NCI-H460 (cell line): ENCODE measurements around the gene RAD51B. TPM values are rescaled to one million over a fixed set of nuclear protein-coding genes. Genes with fewer than 3 reads are reported as not detected.

Experiments
- DNase-seq: peaks from one replicate; pipeline ENCODE4 v3.0.0-alpha.2; 2016; ENCODE audit warnings: low read depth; ENCODE audit errors: extremely low read depth
- total RNA-seq: library from RNA; depleted of rRNA; stranded (reverse); fragments of >200 nt; shearing (Covaris generic); gene quantifications from 2 replicates; pipeline ENCODE4 v1.2.3, GENCODE V29; 2014

The RAD51B gene
- total RNA-seq, 1 experiment from 2014 or later: 13.4 TPM

DNA sequence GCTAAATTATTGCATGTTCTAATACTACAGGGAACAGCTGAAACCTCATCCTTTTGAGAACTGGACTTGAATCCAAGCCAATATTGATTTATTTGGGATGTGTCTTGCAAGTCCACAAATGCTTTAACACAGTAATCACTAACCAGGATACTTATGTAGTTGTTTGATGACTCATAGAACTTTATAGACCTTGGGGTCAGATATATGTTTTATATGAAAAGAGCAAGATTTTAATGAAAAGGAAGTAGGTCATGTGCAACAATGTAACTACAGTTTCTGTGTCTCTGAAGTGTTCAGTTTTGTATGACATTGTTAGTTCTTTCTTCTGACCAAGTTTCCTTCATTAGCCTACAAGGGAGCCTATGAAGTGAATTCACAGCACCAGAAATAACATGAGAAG lies 621.2 kb downstream of the RAD51B start:
- no peak for DNase-seq

- DNase-seq: no peak
Measured at GRCh38 chr14:68441542-68441941, 622.0 kb downstream of the RAD51B start.

- DNase-seq: no peak
Measured at GRCh38 chr14:68442828-68443629, 623.5 kb downstream of the RAD51B start.

DNA sequence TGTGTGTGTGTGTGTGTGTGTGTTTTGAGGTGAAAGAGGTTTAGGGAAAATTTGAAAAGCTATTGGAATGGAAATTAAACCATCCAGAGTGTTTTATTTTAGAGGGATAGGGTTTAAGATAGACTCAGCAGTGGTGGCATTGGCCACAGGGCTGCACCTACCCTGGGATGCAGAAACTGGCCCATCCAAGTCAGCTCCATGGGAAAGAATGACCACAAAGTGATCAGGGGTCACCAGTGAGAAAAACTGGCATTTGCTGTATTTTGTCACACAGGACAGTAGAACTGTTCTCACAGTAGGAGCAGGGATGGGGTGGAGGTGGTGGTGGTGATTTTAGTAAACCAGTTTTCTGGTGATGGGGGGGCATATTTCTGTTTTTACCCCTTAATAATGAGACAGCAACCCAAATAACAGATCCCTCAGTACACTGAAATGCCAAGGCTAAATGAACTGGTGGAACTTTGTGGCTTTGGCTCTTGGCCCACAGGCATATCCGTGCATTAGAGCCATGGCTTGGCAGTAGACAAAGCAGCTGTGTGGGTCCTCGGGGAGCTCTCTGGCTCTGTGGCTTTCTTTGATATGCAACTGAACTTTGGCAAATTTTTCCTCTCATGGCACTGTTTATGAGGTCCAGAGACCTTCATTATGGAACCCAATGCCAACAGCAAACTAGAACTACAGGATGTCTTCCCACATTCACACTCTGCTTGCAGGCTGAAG lies 625.0 kb downstream of the RAD51B start:
- DNase-seq: no peak

DNA sequence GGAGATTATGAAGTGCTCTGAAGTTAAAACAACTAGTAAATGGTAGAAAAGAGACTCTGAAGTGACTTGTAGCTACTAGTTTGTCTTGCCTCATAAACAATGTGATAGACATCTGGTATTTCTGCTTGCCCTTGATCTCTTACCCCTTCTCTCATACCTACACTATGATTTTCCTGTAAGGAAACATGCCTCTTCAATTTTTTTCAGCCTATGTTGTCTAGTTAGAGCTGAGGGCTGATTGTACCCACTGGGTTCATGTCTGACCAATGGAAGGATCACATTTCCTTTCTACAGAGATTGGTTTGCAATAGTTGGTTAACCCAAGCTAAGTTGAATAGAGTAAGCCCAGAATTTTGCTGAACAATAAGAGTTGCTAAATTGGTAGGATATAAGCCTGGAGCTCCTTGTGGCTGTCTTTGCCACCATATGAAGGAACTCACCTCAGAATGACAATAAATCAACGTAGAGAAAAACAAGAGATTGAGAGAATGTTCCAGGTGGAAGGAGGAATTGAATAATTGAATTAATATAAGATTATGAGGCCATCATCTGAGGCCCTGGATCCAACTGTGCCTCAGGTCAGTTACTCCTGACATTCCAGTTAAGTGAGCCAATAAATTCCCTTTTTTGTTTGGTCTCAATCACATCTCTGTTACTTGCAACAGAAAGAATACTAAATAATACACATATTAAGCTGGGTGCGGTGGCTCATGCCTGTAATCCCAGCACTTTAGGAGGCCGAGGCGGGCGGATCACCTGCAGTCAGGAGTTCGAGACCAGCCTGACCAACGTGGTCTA lies 626.9 kb downstream of the RAD51B start:
- no peak for DNase-seq

GRCh38 chr14:68447581-68448251 lies 628.1 kb downstream of the RAD51B start:
- no peak for DNase-seq

DNA sequence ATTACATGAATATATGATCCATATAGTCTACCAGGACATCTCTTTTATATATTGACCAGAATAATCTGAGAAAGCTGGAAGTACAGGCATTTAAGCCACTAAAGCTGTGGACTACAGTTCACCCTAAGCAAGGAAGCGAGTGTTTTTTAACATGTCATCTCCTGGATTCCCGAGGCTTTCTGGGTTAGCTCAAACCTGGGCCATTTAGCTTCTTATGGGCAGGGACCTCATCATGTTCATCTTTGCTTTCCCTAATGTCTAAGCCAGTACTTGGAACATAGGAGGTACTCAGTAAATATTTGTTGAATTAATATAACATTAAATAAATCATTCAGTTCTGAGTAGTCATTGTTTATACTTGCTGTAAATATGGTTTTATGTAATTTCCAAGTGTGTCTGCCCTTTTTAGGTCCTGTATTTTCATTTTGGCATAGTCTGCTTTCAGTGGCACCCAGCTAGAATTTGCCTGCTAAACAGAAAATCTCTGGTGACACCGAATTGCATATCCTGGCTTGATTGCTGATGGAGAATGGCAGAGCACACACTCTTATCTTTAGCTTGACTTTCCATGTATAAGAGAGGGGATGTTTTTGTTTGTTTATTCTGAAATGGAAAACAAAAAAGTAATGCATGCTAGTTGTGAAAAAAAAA lies 628.8 kb downstream of the RAD51B start:
- DNase-seq: no peak

GRCh38 chr14:68449561-68450181 lies 630.1 kb downstream of the RAD51B start:
- no peak for DNase-seq

DNA sequence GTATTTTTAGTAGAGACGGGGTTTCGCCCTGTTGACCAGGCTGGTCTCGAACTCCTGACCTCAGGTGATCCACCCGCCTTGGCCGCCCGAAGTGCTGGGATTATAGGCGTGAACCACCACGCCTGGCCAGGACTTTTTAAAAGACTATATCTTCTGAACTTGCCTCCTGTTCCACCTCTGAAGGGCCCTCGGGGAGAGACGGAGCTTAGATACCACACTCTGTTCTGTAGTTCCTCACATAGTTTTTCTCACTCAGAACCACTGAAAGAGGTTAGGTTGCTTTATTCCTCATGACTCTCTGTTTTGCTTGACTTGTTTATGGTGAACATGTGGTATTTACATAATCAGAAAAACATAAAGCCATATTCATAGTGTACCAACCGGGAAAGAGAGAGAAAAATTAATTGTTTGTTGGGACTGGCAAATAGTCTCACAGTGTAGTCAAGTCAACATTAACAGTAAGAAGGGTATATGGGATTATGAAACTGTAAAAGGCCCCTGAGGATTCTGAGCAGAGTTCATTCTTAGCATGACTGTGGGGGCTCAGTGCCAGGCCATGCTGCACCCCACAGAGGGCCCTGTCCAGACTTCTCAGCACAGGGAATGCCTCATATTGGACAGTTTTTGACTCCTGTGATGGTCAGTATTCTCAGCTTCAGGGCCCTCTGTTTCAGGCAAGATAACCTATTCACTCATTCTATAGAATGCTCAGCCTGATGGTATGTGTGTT lies 631.0 kb downstream of the RAD51B start:
- no peak for DNase-seq

DNA sequence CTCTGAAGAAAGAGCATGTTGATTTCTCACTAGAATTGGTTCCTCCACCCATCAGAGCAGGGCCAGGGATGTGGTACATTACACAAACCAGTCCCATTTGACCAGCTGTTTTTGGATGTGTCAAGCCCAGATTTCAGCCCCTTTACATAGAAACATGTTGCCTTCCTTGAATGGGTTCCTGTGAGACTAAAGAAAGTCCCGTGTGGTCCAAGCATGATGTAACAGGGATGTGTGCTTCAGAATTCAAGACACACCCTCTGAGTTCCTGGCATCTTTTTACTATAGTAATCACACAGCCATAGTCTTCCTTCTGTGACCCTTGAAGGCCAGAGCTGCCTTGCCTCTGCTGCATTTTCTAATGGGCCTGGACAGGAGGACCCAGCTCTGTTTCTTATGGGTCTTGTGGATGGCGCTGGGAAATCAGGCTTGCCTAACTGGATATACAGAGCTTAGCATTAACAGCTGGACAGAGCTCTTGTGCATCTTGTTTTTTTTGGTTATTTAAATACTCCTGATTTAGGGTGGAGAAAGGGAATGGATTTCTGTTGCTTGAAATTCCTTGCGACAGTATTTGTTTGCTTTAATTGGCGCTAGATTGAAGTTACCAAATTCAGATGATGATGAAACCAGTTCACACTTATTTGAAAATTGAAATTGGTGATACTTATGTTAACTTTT lies 632.3 kb downstream of the RAD51B start:
- DNase-seq: no peak

- no peak for DNase-seq
Measured at GRCh38 chr14:68458253-68458652, 638.7 kb downstream of the RAD51B start.

DNA sequence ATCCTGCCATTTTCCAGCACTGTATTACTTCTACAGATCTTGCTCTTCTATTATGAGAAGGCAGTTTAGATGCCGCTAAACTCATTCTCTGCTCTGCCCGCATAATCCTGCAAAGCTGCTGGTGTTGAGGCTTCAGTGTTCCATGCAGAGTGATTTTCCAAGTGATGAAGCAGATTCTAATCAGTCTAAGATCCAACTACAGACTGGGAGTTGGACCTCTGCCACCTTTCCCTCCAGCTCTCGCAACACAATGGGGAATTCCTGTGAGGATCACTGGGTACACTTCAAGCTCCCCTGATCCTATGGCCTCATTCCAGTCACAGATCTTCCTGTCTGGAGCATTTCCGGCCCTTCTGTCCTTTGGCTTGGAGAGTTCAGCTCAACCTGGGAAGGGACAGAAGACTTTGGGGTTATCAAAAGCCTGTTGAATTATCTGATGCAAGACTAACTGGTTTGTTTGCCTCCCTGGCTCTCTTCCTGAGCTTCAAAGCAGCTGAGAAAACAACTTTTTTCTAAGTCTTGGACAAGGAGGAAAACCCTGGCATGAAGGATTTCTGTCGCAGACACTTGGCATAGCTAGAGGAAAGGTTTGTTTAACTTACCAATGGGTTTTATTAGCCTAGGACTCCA lies 639.4 kb downstream of the RAD51B start:
- DNase-seq: peak; percentile 70

GRCh38 chr14:68459480-68460136 lies 640.0 kb downstream of the RAD51B start:
- no peak for DNase-seq

GRCh38 chr14:68460541-68460940 lies 641.0 kb downstream of the RAD51B start:
- DNase-seq: no peak

DNA sequence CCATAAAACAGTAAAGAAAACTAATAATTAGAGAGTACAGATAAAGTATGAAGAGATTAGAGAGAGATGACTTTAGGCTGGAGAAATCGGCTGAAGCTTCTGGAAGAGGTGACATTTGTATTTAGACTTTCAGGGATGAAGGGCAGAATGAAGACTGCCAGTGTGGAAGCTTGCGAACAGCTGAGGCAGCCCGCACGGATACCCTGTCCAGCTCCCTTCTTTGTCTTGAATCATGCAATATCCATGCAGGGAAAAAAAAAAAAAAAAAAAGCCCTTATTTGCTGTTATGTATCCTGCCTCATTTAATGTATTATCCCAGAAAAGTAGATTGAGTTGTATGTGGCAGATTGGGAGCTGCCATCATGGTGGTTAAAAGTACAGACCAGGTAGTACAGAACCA lies 641.5 kb downstream of the RAD51B start:
- no peak for DNase-seq

GRCh38 chr14:68462683-68463082 lies 643.1 kb downstream of the RAD51B start:
- no peak for DNase-seq

- no peak for DNase-seq
Measured at GRCh38 chr14:68463299-68463698, 643.7 kb downstream of the RAD51B start.
